T-helper 2 cell treated with Interferon-gamma antibody and Interleukin-4, amounts not matched to agents 5 μg/mL and 100 μg/mL, for 36 hours (primary cell): ENCODE results near the gene CPT1A.

Source experiments
- DNase-seq: peaks from one replicate; pipeline ENCODE4 v3.0.0; 2021; ENCODE audit warnings: low spot score
- H3K27ac Mint-ChIP-seq: one replicate; pipeline ENCODE4 v1.8.0; 2021; ENCODE audit warnings: mild to moderate bottlenecking, mixed read lengths
- H3K27me3 Mint-ChIP-seq: one replicate; pipeline ENCODE4 v1.8.0; 2021; ENCODE audit warnings: low read depth, mixed read lengths
- H3K36me3 Mint-ChIP-seq: one replicate; pipeline ENCODE4 v1.8.0; 2021; ENCODE audit warnings: low read depth, mixed read lengths
- H3K4me1 Mint-ChIP-seq: one replicate; pipeline ENCODE4 v1.8.0; 2021; ENCODE audit warnings: low read depth, mixed read lengths
- H3K4me3 Mint-ChIP-seq: one replicate; pipeline ENCODE4 v1.8.0; 2022; ENCODE audit warnings: mild to moderate bottlenecking, moderate library complexity, mixed read lengths
- H3K9me3 Mint-ChIP-seq: one replicate; pipeline ENCODE4 v1.8.0; 2021; ENCODE audit warnings: mixed read lengths

The CPT1A gene

GRCh38 chr11:68735125-68735524 is 106.6 kb downstream of the CPT1A start:
- Mint-ChIP-seq H3K4me3 (no peak overlapping the region), H3K36me3 (peaks cover 2% of the 10 kb centered on the region), H3K27ac (no peak overlapping the region), H3K9me3 (no peaks in the 10 kb centered on the region), H3K27me3 (peaks cover 3% of the 10 kb centered on the region), H3K4me1 (no peaks in the 10 kb centered on the region)
- no peak for DNase-seq

- Mint-ChIP-seq H3K4me1 (no peaks in the 10 kb centered on the region), H3K36me3 (peaks cover 2% of the 10 kb centered on the region), H3K9me3 (no peaks in the 10 kb centered on the region), H3K27ac (no peak overlapping the region), H3K27me3 (peaks cover 6% of the 10 kb centered on the region), H3K4me3 (no peak overlapping the region)
- DNase-seq: no peak
Observed at GRCh38 chr11:68734111-68734510, 107.6 kb downstream of the CPT1A start.

GRCh38 chr11:68727783-68728182 is 113.9 kb downstream of the CPT1A start:
- DNase-seq: no peak
- no peak overlapping the region for H3K4me3 Mint-ChIP-seq
- H3K9me3 Mint-ChIP-seq: no peaks in the 10 kb centered on the region
- no peaks in the 10 kb centered on the region for H3K36me3 Mint-ChIP-seq
- H3K27me3 Mint-ChIP-seq: peaks cover 22% of the 10 kb centered on the region
- no peak overlapping the region for H3K27ac Mint-ChIP-seq
- H3K4me1 Mint-ChIP-seq: no peaks in the 10 kb centered on the region

GRCh38 chr11:68724293-68724692 is 117.4 kb downstream of the CPT1A start:
- H3K9me3 Mint-ChIP-seq: peaks cover 9% of the 10 kb centered on the region
- H3K4me1 Mint-ChIP-seq: no peaks in the 10 kb centered on the region
- H3K4me3 Mint-ChIP-seq: no peak overlapping the region
- DNase-seq: no peak
- H3K27me3 Mint-ChIP-seq: peaks cover 27% of the 10 kb centered on the region
- no peaks in the 10 kb centered on the region for H3K36me3 Mint-ChIP-seq
- no peak overlapping the region for H3K27ac Mint-ChIP-seq

- H3K4me1 Mint-ChIP-seq: no peaks in the 10 kb centered on the region
- peaks cover 9% of the 10 kb centered on the region for H3K9me3 Mint-ChIP-seq
- no peak for DNase-seq
Observed at GRCh38 chr11:68722143-68722542, 119.6 kb downstream of the CPT1A start.

GRCh38 chr11:68721075-68721474 is 120.6 kb downstream of the CPT1A start:
- no peak overlapping the region for H3K27ac Mint-ChIP-seq
- no peaks in the 10 kb centered on the region for H3K36me3 Mint-ChIP-seq
- peaks cover 9% of the 10 kb centered on the region for H3K9me3 Mint-ChIP-seq
- peaks cover 20% of the 10 kb centered on the region for H3K27me3 Mint-ChIP-seq
- H3K4me3 Mint-ChIP-seq: no peak overlapping the region
- H3K4me1 Mint-ChIP-seq: no peaks in the 10 kb centered on the region
- no peak for DNase-seq

More at GRCh38 chr11:68722143-68722542, 119.6 kb downstream of the CPT1A start:
- peaks cover 20% of the 10 kb centered on the region for H3K27me3 Mint-ChIP-seq
- no peak overlapping the region for H3K27ac Mint-ChIP-seq
- no peaks in the 10 kb centered on the region for H3K36me3 Mint-ChIP-seq
- H3K4me3 Mint-ChIP-seq: no peak overlapping the region

GRCh38 chr11:68715456-68716122 is 126.1 kb downstream of the CPT1A start:
- Mint-ChIP-seq H3K9me3 (peaks cover 9% of the 10 kb centered on the region), H3K4me3 (no peak overlapping the region), H3K4me1 (no peaks in the 10 kb centered on the region), H3K27ac (no peak overlapping the region), H3K27me3 (peaks cover 10% of the 10 kb centered on the region), H3K36me3 (no peaks in the 10 kb centered on the region)
- DNase-seq: no peak

- H3K36me3 Mint-ChIP-seq: no peaks in the 10 kb centered on the region
- H3K27ac Mint-ChIP-seq: no peak overlapping the region
- no peaks in the 10 kb centered on the region for H3K4me1 Mint-ChIP-seq
- no peak overlapping the region for H3K4me3 Mint-ChIP-seq
- no peaks in the 10 kb centered on the region for H3K9me3 Mint-ChIP-seq
- H3K27me3 Mint-ChIP-seq: peaks cover 5% of the 10 kb centered on the region
- no peak for DNase-seq
Observed at GRCh38 chr11:68714060-68714856, 127.5 kb downstream of the CPT1A start.

- Mint-ChIP-seq H3K36me3 (no peaks in the 10 kb centered on the region), H3K4me1 (no peaks in the 10 kb centered on the region), H3K9me3 (no peaks in the 10 kb centered on the region), H3K27me3 (no peaks in the 10 kb centered on the region), H3K27ac (no peak overlapping the region), H3K4me3 (no peak overlapping the region)
- no peak for DNase-seq
Observed at GRCh38 chr11:68711114-68711513, 130.6 kb downstream of the CPT1A start.

GRCh38 chr11:68710409-68710808 is 131.3 kb downstream of the CPT1A start:
- DNase-seq: no peak
- Mint-ChIP-seq H3K27ac (no peak overlapping the region), H3K36me3 (no peaks in the 10 kb centered on the region), H3K4me1 (no peaks in the 10 kb centered on the region), H3K27me3 (no peaks in the 10 kb centered on the region), H3K4me3 (no peak overlapping the region), H3K9me3 (no peaks in the 10 kb centered on the region)

- H3K4me1 Mint-ChIP-seq: no peaks in the 10 kb centered on the region
- H3K27me3 Mint-ChIP-seq: no peaks in the 10 kb centered on the region
- H3K9me3 Mint-ChIP-seq: no peaks in the 10 kb centered on the region
- DNase-seq: no peak
- H3K36me3 Mint-ChIP-seq: no peaks in the 10 kb centered on the region
- no peak overlapping the region for H3K4me3 Mint-ChIP-seq
- H3K27ac Mint-ChIP-seq: no peak overlapping the region
Observed at GRCh38 chr11:68709062-68709461, 132.7 kb downstream of the CPT1A start.

GRCh38 chr11:68707527-68707926 is 134.2 kb downstream of the CPT1A start:
- Mint-ChIP-seq H3K27ac (no peak overlapping the region), H3K4me1 (no peaks in the 10 kb centered on the region), H3K4me3 (no peak overlapping the region), H3K9me3 (no peaks in the 10 kb centered on the region), H3K36me3 (no peaks in the 10 kb centered on the region), H3K27me3 (peaks cover 3% of the 10 kb centered on the region)
- DNase-seq: no peak

GRCh38 chr11:68704887-68705286 is 136.8 kb downstream of the CPT1A start:
- Mint-ChIP-seq H3K4me3 (no peak overlapping the region), H3K4me1 (no peaks in the 10 kb centered on the region), H3K36me3 (no peaks in the 10 kb centered on the region), H3K27me3 (peaks cover 12% of the 10 kb centered on the region), H3K27ac (no peak overlapping the region), H3K9me3 (no peaks in the 10 kb centered on the region)
- DNase-seq: no peak
